HG02981 (cell line): Measurements from ENCODE around the gene ADAMTSL1.

Source experiments
- ATAC-seq: cut with Tn5 transposase; IDR thresholded peaks from one replicate; pipeline ENCODE4 v1.9.1; 2021; ENCODE audit warnings: mild to moderate bottlenecking, moderate library complexity; ENCODE audit not compliant: unreplicated experiment

Gene ADAMTSL1, protein sequence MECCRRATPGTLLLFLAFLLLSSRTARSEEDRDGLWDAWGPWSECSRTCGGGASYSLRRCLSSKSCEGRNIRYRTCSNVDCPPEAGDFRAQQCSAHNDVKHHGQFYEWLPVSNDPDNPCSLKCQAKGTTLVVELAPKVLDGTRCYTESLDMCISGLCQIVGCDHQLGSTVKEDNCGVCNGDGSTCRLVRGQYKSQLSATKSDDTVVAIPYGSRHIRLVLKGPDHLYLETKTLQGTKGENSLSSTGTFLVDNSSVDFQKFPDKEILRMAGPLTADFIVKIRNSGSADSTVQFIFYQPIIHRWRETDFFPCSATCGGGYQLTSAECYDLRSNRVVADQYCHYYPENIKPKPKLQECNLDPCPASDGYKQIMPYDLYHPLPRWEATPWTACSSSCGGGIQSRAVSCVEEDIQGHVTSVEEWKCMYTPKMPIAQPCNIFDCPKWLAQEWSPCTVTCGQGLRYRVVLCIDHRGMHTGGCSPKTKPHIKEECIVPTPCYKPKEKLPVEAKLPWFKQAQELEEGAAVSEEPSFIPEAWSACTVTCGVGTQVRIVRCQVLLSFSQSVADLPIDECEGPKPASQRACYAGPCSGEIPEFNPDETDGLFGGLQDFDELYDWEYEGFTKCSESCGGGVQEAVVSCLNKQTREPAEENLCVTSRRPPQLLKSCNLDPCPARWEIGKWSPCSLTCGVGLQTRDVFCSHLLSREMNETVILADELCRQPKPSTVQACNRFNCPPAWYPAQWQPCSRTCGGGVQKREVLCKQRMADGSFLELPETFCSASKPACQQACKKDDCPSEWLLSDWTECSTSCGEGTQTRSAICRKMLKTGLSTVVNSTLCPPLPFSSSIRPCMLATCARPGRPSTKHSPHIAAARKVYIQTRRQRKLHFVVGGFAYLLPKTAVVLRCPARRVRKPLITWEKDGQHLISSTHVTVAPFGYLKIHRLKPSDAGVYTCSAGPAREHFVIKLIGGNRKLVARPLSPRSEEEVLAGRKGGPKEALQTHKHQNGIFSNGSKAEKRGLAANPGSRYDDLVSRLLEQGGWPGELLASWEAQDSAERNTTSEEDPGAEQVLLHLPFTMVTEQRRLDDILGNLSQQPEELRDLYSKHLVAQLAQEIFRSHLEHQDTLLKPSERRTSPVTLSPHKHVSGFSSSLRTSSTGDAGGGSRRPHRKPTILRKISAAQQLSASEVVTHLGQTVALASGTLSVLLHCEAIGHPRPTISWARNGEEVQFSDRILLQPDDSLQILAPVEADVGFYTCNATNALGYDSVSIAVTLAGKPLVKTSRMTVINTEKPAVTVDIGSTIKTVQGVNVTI (N-terminal part only)

DNA sequence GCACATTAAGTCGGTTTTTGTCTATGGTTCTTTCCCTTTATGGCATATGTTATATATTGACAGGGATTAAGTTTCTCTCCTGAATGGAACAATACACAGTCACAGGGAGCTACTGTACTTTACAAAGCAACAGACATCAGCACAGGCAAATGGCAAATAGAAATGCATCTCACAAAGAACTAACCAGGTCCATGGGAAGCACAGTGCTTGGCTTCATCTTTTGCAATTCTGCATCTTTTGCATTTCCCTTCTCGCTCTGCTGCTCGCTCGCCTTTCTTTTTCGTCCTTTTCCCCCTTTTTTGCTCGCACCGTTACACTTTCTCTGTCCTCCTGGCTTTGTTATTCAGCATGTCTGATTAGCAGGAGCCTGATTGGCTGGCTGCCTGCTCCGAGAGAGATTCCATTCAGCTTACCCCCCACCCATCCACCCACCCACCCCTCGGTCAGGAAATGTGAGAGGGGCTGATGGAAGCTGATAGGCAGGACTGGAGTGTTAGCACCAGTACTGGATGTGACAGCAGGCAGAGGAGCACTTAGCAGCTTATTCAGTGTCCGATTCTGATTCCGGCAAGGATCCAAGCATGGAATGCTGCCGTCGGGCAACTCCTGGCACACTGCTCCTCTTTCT is at the start of gene ADAMTSL1:
TSS of gene ADAMTSL1 (plus strand) at position 502 of the 628 bp plus-strand sequence. CDS start at position 582, 80 bp downstream.
- ATAC-seq: no peak

DNA sequence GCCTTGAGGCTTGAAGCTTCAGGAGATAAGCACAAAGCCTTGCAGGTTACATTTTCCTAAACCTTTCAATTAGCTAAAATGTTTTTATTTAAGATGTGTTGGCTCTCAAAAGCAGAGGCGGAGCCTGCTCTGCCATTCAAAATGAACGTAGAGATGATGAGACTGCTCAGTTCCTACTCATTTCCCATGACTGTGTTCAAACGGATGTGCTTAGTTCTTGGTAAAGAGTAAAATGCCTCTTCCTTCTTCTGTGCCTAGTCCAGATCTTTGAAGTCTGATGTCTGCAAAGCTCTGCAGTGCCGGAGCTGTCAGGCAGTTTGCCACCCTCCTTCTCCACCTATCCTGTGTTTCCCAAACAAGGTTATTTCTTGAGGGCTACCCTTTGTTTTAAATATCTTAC is 46.3 kb upstream of the ADAMTSL1 start:
- ATAC-seq: no peak

DNA sequence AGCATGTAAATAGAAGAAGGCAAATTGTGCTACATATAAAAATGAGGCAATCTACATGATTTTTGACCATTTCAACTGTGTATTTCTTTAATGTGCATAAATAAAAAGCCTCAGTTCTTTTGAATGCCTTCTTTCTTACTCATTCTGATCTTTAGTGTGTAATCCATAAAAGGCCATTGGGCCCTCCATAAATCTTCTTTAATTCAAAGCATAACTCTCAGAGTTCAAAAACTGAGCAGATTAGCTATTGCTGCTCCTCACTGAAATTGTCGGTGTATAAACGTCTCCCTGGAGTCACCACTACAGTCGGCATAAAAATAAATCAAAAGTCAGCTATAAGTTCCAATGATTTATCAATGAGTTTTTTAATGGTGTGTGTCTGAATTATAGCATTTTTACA is 45.3 kb upstream of the ADAMTSL1 start:
- ATAC-seq: no peak

DNA sequence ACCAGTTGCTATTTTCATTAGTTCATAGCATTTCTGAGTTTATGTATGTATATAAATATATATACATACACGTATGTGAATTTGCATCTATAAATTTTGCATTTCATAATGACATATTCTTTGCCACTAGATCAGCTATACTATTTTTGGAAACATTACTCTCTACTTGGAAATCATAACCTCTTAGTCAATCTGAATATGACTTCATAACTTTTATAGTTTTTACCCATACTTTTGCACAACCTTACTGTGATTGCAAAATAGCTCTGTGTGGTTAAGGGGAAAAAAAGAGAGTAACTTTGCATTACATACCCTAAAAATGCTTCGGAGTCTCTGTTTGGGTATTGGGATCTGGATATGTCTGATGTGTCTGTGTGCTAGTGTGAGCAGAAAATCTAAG is 44.9 kb upstream of the ADAMTSL1 start:
- no peak for ATAC-seq

DNA sequence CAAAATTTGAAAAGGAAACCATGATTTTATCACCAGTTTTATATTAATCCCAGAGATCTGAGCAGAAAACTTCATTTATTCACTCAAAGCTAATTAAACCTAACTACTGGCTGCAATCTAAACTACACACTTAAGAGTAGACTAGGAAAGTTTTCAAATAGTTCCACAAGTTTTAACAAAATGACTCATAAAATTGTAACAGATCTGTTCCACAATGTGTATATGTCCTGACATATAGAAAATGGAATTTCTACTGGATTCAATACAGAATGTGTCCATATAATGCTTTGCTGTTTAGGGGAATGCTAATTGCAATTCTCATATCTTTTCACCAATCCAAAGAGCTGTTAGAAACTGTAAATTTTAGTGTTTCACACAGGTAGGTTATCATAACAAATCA is 40.3 kb upstream of the ADAMTSL1 start:
- ATAC-seq: no peak

DNA sequence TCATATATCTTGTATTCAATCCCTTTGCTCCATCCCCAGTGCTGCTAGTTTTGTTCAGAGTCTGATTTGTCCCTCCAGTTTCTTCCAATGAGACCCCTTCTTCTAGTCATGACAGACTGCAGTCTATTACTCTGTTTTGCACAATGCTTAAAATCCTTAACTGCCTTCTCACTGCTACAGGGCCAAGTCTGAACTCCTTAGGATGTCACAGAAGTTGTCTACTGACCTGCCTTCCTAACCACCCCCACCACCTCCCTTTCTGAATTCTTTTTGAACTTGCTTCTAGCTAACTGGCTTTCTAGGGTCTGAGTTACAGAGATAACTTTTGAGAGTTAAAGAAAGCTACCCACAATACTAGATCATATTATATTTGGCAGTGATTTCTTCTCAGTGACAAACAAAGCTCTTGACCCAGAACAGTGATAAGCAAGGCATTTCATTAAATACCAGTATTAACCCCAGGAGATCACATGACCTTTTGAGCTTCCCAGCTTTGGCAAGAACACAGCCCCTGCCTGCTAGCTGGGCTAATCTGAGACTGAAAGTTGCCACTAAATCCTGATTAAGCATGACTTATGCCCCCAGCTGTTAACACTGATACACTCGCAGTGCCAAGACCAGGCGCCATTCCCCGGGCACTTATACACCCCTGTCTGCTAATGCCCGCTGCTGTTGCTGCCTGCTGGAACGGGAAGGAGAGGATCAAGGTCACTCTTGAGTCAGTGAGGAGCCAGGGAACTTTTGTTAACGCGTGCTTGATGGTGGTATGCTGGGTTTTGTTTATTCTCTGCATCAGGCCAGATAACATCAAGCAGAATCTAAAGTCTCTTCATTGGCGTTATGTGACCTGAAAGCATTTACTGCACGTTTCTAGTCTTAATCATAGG is 36.4 kb upstream of the ADAMTSL1 start:
- ATAC-seq: no peak

DNA sequence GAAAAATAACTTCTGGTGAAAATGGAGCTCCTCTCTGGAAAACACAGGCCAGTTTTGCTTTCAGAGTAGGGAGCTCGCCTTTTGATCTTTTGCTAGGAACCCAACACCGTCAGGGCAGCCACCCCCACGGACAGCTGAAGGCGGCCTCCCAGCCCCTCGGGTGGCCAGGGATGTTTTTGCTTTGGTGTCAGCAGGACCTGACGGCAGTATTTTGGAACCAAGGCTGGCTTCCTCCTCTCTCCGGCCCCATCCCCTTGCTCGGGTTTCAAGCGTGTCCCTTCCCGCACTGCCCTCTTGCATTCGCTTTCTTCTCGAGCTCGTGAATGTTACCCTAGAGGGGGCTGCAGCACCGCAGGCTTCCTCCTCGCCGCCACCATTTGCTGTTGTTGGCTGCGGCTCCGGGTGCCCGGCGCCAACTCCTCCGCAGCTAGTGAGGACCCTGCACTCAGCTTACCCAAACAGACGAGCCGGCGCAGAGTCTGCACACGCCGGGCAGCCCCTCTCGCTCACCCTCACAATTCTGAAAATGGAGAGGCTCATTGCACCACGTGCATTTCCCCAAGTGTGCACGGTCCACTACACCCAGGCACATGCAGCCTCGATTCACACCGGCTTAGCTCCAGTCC is 35.5 kb upstream of the ADAMTSL1 start:
- ATAC-seq: no peak

DNA sequence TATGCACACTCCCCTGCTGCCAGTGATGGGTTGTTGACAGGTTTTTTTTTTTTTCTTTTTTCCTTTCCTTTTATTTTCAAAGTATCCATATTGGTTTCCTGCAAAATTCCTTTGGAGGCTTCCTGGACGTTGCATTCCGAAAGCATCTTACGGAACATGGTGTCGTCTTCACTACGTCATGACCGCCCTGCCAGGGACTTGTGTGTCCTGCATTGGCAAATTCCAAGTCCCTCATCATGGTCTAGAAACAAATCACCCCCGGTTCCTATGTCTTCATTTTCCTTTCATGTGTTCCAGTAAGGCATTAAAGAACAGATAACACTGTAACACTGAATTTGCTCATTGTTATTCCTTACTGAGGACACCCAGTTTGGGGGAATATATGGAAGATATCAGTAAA is 35.0 kb upstream of the ADAMTSL1 start:
- ATAC-seq: no peak

DNA sequence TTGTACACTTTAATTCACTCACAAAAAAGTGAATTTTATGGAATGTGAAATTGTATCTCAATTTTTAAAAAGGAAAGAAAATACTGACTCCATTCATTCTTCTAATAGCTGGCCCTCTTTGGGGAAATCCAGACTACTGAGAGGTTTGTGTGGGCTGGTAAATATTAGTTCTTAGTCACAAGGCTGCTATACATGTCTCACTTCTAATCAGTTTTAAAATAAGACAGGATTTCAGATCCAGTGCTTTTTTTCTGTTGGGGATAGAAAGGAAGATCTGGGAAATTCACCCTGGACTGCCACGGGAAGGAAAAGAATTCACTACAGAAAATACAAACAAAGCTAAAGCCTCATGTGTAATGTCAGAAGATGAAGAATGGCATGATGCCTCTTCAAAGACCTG is 32.7 kb upstream of the ADAMTSL1 start:
- no peak for ATAC-seq

DNA sequence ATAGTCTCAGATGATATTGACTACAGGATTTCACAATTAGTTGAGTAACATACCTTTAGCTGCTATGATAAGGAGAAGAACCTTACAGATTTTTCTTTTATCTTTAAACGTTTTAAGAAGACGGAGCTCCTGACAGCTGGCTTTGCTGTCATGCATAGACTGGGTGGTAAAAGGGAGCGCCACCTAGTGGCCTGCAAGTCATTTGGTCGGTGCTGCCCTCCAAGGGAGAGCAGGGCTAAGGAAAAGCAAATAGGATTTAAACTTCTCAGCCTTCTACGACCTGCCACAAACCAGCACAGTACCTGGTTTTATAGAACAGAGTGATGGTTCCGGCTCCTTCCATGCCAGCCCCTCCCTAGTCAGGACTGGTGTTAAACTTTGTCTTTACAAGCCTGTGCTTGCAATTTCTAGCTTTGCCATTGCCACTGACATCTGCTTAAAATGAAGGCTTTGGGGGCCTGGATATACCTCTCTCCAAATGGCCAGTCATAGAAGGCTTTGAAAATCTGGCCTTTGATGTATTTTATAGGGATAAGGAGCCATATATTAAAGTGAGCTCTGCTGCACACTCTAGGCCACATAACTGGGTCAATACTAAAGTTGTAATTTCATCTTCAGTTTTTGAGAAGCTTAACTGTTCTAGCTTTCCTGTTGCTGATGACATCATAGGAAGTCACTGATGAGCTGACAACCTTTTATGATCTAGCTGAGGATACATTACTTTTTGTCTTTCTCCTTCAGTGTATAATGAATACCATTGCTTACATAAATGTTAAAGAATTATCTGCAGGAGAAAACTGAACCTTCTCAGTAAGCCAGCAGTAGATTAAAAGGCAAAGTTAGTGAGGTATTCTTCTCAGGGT is 31.1 kb upstream of the ADAMTSL1 start:
- ATAC-seq: peak; percentile 98

DNA sequence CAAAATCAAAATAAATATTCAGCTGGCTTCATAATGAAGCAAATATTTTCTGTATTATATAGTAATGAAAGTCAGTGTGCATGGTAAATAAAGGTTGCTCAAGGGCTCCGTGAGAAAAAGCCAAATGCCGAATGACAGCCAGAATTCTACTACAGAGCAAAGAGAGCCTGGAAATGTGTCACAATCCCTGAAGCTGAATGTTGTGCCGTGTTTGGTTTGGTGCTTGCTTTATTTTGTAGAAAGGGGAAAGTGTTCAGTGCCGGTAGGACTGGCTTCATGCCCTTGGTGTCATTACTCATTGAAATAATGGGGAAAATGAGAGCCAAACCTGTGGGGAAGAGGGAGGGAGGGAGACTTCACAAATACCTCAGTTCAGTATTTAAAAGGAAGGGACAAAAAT is 26.8 kb upstream of the ADAMTSL1 start:
- ATAC-seq: no peak

DNA sequence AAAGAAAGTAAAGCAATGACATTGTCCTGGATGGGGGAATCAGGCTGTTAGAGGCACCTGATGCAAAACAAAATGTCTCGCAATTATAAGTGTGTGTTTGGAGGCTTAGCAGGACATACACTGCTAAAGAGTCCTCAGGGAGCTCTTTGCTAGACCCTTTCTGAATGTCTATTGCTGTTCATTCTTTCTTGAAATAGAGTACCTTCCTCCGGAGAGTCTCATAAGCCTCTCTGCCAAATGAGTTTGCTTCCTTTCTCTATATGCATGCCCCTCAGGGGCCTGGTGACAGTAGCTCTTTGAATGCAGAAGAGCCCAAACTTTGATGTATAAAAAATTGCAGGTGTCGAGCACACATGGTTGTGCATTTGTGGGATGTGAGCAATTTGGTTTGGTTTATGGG is 26.4 kb upstream of the ADAMTSL1 start:
- no peak for ATAC-seq

DNA sequence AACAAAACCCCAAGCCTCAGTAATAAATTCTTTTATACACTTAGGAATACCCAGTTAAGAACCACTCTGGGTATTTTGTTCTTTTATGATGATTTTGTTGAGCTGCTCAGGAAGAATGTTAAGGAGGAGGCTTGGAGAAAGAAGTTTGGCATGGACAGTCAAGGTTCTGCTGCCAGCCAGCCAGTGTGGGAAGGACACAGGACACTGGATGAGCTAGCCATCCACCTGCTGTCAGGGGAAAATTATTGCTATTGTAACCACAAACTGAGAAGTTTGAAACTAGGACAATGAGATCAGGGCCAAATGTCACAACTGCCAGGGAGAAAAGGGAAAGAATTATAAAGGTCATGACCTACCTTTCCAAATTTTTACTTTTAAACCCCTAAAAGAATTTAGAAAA is 25.9 kb upstream of the ADAMTSL1 start:
- no peak for ATAC-seq

DNA sequence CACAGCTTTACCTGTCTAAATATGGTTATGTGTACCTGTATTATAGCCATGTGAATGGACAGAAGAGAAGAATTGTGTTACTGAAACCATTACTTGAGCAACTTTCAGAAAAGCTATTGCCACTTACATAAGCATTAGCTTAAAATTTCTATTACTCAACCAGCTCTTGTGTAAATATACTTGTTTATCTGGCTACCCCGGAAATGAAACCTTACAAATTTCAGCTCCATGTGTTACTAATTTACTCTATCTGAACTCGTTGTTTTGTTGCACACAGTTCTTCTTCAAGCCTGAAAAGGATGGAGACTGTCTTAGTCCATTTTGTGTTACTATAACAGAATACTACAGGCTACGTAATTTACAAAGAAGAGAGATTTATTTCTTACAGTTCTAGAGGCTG is 22.5 kb upstream of the ADAMTSL1 start:
- ATAC-seq: no peak

DNA sequence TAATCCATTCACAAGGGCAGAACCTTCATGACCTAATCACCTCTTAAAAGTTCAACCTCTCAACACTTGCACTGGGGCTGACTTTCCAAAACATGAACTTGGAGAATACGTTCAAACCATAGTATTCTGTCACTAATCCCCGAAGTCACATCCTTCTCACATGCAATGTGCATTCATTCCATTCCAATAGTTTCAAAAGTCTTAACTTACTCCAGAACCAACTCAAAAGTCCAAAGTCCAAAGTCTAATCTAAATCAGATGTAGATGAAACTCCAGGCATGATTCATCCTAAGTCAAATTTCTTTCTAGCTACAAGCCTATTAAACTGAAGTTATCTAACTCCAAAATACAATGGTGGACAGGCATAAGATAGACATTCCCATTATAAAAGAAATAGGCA is 21.7 kb upstream of the ADAMTSL1 start:
- ATAC-seq: no peak

DNA sequence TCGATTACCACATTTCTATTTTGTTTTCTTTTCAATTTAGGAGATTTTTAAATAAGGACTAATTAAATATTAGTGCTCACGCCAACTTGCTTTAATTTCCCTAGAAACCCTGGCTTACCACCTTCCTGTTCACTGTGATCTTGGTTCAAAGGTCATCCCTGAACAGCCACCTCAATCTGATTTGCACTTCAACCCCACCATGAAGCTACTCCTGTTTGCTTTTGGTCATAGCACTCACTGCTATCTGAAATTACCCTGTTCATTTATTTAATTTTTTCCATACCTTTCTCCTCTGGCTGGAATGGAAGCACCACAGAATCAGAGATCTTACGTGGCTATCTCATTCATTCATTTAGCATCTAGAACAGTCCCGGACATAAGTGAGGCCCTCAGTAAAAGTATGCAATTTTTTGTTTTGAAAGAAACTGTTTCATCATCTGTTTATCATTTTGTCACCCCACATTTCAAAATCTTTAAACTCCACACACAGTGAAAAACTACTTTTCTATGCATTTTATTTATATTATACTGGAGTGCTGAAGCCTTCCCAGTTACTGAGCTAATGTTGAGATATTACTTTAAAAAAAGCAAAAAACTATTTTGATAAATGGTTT is 17.2 kb upstream of the ADAMTSL1 start:
- no peak for ATAC-seq

DNA sequence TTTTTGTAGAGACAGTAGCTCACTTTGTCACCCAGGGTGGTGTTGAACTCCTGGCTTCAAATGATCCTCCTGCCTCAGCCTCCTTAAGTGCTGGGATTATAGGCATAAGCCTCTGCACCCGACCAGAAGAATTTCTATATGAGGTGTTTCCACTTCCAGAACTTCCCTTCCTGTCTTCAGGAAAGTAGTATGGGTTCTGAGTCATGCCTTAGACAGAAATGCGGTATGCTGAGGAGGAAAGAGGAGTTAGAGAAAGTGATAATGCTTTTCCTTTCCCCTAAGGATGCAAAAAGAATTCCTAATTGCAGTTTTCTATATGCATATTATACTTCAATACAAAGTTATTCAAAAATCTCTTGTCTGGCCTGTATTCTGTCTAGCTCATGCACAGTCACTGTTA is 16.4 kb upstream of the ADAMTSL1 start:
- no peak for ATAC-seq
